HEK293T (cell line): ENCODE data around the gene CCRL2.

Experiments
- BHLHE40 ChIP-seq: fragments of 450-650 bp; IDR thresholded peaks from 2 replicates; pipeline ENCODE4 v1.6.1; 2016; ENCODE audit warnings: mild to moderate bottlenecking, moderate library complexity, borderline replicate concordance
- ELF4 ChIP-seq: fragments of 450-650 bp; IDR thresholded peaks from 2 replicates; pipeline ENCODE4 v1.6.1; 2017; ENCODE audit warnings: antibody characterized with exemption
- FOXM1 ChIP-seq: fragments of 450-650 bp; IDR thresholded peaks from 2 replicates; pipeline ENCODE4 v1.6.1; 2017; ENCODE audit warnings: mild to moderate bottlenecking, borderline replicate concordance
- HDGF ChIP-seq: fragments of 450-650 bp; IDR thresholded peaks from 2 replicates; pipeline ENCODE4 v1.6.1; 2017; ENCODE audit warnings: antibody characterized with exemption, borderline replicate concordance
- NFRKB ChIP-seq: fragments of 450-650 bp; IDR thresholded peaks from 2 replicates; pipeline ENCODE4 v1.6.1; 2016; ENCODE audit warnings: mild to moderate bottlenecking, moderate library complexity
- SP1 ChIP-seq: fragments of 450-650 bp; IDR thresholded peaks from 2 replicates; pipeline ENCODE4 v1.6.1; 2017
- SUZ12 ChIP-seq: fragments of 450-650 bp; IDR thresholded peaks from 2 replicates; pipeline ENCODE4 v1.6.1; 2016; ENCODE audit warnings: mild to moderate bottlenecking
- ZNF384 ChIP-seq: fragments of 450-650 bp; IDR thresholded peaks from 2 replicates; pipeline ENCODE4 v1.6.1; 2016
- TF ChIP-seq, protein P1 (sequence below): fragments of 450-650 bp; IDR thresholded peaks from 2 replicates; pipeline ENCODE4 v1.6.1; 2016

DNA sequence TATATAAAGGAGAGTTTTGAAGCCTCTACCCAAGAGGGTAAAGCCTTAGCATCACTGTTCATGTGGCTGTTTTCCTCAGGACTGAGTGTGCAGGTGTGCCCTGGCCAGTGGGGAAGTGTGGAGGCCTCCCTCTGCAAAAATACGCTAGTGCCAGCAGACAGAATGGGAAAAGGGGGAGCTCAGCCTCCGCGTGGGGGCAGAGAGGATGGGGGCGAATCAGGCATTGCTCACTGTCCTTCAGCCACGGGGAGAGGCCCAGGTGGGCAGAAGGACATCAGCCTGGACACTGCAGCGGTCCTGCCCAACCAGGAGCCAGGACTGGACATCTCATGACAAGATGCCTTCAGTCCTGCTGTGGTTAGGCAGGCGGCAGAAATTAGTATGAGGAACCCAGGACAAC lies 47.5 kb downstream of the CCRL2 start:
- TF ChIP-seq SP1 (no peak), ELF4 (no peak), SUZ12 (no peak), ZNF384 (no peak), HDGF (no peak), FOXM1 (no peak), BHLHE40 (no peak), NFRKB (no peak)
- TF ChIP-seq, protein P1, sequence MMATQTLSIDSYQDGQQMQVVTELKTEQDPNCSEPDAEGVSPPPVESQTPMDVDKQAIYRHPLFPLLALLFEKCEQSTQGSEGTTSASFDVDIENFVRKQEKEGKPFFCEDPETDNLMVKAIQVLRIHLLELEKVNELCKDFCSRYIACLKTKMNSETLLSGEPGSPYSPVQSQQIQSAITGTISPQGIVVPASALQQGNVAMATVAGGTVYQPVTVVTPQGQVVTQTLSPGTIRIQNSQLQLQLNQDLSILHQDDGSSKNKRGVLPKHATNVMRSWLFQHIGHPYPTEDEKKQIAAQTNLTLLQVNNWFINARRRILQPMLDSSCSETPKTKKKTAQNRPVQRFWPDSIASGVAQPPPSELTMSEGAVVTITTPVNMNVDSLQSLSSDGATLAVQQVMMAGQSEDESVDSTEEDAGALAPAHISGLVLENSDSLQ: no peak
